ENCODE data around the gene MRPL22.
A peak's percentile ranks its signal among the peaks of the same experiment; 100 is the strongest.
"Not testable (repeated sequence)": the region's sequence is repeated elsewhere in the genome, so short reads cannot be mapped to it uniquely, and the experiment has no call there.

Gene MRPL22

DNA sequence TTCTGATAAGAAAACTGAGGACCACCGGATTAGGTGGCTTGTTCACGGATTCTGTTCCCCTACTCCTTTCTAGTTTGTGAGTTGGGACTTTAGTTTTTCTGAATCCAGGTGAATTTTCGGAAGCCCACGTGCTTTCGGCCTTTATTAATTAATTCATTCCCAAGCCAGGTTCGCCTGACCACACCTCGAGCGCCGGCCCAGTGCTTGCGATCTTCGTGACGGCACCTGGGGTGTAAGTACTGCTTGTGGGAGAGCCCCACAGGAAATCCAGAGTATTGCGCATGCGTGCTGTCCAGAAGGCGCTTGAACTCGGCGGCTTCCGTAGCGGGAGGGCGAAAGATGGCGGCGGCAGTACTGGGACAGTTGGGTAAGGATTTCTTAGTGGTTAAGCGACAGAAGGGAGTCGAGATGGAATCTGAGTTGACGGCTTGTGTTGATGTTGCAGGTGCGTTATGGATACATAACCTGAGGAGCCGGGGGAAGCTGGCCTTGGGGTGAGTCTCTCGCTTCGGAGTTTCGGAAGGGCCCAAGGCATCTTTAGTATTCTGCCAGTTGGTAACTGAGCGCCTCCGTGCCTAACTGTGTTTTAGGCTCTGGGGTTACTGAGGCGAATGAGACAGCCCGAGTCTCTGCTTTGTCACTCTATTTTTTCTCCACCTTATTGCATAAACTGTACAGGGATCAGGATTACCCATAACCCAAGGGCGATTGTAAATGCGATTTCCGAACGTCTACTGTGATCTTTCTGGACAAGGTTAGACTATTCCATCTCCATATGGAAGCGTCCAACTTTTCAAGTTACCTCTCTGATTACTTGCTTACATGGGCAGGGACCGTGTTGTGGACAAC lies at the start of gene MRPL22:
MRPL22 (plus strand) TSS at position 302 of the 849 bp plus-strand sequence; CDS start at position 340, 38 bp downstream.
- no peaks in the 10 kb centered on the region for H3K9me3 Mint-ChIP-seq
- peak within 1 kb of the TSS; percentile 93 to 96 for H3K4me3 Mint-ChIP-seq
- no peaks in the 10 kb centered on the region for H3K27me3 Mint-ChIP-seq
- peak; percentile 90 to 96 for DNase-seq
- H3K27ac Mint-ChIP-seq, result peak within 1 kb of the TSS; percentile 95 to 98
- ATAC-seq, result peak; percentile 75
- peaks cover 34% of the 10 kb centered on the region for H3K4me1 Mint-ChIP-seq

GRCh38 chr5:154892369-154892771 lies 48.5 kb upstream of the MRPL22 start:
- Mint-ChIP-seq H3K27me3 (no peaks in the 10 kb centered on the region), H3K27ac (no peak overlapping the region), H3K4me3 (no peak overlapping the region), H3K9me3 (peaks cover 8% of the 10 kb centered on the region in 2 donors), H3K4me1 (no peaks in the 10 kb centered on the region)
- DNase-seq (no peak), ATAC-seq (no peak)

DNA sequence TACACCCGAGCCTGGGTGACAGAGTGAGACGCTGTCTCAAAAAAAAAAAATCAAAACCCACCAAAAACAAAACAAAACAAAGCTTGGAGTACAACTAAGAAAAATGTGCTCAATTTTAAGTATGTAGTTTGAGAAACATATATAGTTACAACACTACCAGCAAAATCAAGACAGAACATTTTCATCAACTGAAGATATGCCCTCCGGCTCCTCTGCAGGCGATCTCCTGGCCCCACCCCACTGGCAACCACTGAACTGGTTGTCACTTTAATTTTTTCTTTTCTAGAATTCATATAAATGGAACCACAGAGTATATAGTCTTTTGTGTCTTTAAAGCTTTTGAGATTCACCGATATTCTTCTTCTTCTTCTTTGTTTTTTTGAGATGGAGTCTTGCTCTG lies 47.5 kb upstream of the MRPL22 start:
- no peak for DNase-seq
- H3K4me3 Mint-ChIP-seq, result no peak overlapping the region
- H3K9me3 Mint-ChIP-seq, result peaks cover under 1% of the 10 kb centered on the region in 2 donors
- H3K27ac Mint-ChIP-seq, result peak overlapping the region in 1 of 2 donors; percentile 54
- H3K27me3 Mint-ChIP-seq, result no peaks in the 10 kb centered on the region
- H3K4me1 Mint-ChIP-seq, result no peaks in the 10 kb centered on the region
- ATAC-seq, result no peak

DNA sequence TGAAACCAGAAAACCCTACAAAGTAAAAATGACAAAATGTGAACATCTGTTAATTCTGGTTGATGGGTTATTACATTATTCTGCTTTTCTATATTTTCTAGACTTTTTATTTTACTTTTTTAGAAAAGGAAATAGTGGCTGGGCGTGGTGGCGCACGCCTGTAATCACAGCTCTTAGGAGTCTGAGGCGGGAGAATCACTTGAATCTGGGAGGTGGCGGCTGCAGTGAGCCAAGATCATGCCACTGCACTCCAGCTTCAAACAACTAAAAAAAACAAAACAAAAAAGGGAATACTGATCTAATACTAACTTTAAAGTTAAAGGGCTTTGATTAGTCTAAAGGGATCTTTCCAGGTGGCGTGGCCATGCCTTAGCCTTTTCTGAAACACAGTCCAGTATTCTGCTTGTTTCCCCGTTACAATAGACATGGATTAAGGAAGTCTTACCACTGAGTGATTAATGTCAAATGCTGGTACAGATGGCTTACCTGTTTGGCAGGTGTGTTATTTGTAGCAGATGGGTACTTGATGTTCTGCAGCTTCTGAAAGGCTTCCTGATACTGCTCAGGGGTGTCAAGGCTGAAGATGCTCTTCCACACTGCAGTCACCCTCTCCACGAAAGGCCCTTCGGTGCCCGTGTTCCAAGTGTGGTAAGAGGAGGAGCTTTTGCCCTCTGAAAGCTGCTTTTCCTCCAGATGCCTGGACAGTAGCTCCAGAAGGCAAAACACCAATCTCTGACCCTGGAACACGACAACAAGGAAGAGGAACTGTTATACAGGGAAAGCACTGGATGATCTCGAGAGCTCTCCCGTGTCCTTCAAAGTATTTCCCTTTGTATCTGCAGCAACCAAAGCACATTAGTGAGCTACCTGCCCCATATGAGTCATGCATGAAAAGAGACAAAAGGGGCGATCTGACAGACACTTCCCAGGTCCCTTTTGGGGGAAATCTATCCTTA lies 45.0 kb upstream of the MRPL22 start:
- Mint-ChIP-seq H3K27me3 (no peaks in the 10 kb centered on the region), H3K27ac (no peak overlapping the region), H3K9me3 (no peaks in the 10 kb centered on the region), H3K4me3 (no peak overlapping the region), H3K4me1 (no peaks in the 10 kb centered on the region)
- ATAC-seq (no peak), DNase-seq (no peak)

DNA sequence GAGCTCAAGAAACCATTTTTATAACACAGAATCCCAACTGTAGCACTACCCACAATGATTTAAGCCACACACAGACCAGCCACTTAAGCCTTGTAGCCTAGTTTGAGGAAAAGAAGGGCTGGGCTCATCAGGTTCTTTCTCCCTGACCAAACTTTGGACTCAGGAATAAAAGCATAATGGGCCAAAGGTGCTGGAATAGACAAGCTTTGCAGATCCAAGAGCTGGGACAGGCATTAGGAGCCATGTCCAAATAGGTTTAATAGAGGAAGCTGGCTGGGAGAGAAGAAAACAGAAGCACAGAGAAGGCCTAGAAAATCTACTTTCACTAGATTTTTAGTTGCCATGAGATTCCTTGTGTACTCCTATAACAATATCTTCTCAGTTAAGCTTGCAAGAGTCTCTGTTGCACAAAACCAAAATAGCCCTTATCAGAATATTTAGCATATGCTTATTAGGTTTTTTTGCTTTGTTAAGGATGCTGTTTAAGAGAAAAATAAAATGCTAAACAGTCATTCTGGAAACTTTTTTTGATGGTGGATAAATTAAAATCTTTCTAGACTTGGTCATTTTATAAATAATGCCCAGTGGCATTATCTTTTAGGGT lies 44.2 kb upstream of the MRPL22 start:
- no peaks in the 10 kb centered on the region for H3K4me1 Mint-ChIP-seq

GRCh38 chr5:154898210-154898609 lies 42.7 kb upstream of the MRPL22 start:
- DNase-seq (no peak), ATAC-seq (no peak)
- no peak overlapping the region for H3K4me3 Mint-ChIP-seq
- no peaks in the 10 kb centered on the region for H3K9me3 Mint-ChIP-seq
- H3K4me1 Mint-ChIP-seq, result no peaks in the 10 kb centered on the region
- H3K27me3 Mint-ChIP-seq, result no peaks in the 10 kb centered on the region
- no peak overlapping the region for H3K27ac Mint-ChIP-seq

More for the DNA sequence above, 44.2 kb upstream of the MRPL22 start:
- no peak overlapping the region for H3K4me3 Mint-ChIP-seq
- H3K27me3 Mint-ChIP-seq, result no peaks in the 10 kb centered on the region
- H3K27ac Mint-ChIP-seq, result no peak overlapping the region
- no peak for ATAC-seq
- no peaks in the 10 kb centered on the region for H3K9me3 Mint-ChIP-seq
- no peak for DNase-seq

DNA sequence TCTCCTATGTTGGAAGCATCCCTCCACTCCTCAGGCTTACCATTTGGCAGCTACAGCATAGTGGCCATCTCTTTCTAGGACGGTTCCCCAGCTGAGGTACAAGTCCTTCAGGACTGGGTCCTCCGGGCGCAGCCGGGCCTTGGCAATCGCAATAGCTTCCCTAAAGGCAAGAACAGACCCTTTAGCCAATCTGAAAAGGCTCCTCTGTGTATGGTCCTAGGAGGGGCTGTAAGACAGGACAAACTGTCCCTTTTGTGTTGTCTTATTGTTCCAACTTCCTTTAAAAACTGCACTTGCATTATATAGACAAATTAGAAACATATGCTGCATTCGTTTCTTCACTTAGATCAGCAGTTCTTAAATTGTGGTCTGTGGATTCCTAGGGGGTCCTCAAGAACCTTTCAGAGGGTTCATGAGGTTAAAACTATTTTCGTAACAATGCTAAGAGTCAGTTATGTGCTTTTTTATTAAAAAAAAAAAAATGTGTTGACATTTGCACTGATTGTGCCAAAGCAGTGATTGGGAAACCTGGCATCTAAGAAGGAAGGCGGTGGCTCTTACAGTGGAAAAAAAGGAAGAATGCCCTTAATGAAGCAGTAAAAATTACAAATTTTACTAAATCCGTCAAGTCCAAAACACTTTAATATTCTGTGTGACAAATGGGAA lies 41.6 kb upstream of the MRPL22 start:
- Mint-ChIP-seq H3K4me3 (no peak overlapping the region), H3K27ac (no peak overlapping the region), H3K4me1 (no peaks in the 10 kb centered on the region), H3K9me3 (no peaks in the 10 kb centered on the region), H3K27me3 (no peaks in the 10 kb centered on the region)
- ATAC-seq (no peak), DNase-seq (no peak)

GRCh38 chr5:154900066-154900465 lies 40.8 kb upstream of the MRPL22 start:
- H3K9me3 Mint-ChIP-seq, result no peaks in the 10 kb centered on the region
- H3K27ac Mint-ChIP-seq, result no peak overlapping the region
- no peaks in the 10 kb centered on the region for H3K4me1 Mint-ChIP-seq
- H3K27me3 Mint-ChIP-seq, result no peaks in the 10 kb centered on the region
- DNase-seq, result no peak
- no peak overlapping the region for H3K4me3 Mint-ChIP-seq
- ATAC-seq, result no peak

DNA sequence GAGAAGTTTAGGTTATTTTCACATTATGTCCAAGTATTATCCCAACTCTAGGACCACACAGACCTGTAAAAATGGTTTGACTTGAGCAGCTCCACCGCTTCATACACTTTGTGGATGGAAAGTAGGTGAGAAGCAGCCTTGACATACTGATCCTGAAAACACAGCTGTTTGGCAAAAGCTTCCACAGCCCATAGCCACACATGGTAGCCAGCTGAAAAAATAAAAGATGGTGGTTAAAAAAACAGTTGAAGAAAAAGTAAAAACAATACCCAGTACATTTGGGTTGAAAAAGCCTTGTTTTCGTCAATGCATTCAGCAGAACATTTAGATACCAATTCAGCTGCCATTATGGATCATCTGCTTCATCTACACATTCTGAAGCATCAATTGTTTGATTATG lies 39.6 kb upstream of the MRPL22 start:
- H3K27me3 Mint-ChIP-seq, result no peaks in the 10 kb centered on the region
- no peaks in the 10 kb centered on the region for H3K9me3 Mint-ChIP-seq
- H3K4me3 Mint-ChIP-seq, result no peak overlapping the region
- no peaks in the 10 kb centered on the region for H3K4me1 Mint-ChIP-seq
- no peak for ATAC-seq
- DNase-seq, result no peak
- no peak overlapping the region for H3K27ac Mint-ChIP-seq

- Mint-ChIP-seq H3K4me3 (no peak overlapping the region), H3K9me3 (no peaks in the 10 kb centered on the region), H3K27ac (no peak overlapping the region), H3K27me3 (no peaks in the 10 kb centered on the region), H3K4me1 (no peaks in the 10 kb centered on the region)
- DNase-seq, result no peak
- no peak for ATAC-seq
These were observed 39.0 kb upstream of the MRPL22 start for GRCh38 chr5:154901913-154902312.

DNA sequence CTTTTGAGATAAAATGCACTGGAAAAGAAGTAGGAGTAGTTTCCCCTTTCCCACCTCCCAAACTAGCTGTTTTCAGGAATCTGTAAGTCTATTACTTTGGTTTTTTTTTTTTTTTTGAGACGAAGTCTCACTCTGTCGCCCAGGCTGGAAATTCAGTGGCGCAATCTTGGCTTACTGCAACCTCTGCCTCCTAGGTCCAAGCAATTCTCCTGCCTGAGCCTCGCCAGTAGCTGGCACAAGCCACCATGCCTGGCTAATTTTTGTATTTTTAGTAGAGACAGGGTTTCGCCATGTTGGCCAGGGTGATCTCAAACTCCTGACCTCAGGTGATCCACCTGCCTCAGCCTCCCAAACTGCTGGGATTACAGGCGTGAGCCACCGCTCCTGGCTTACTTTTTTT lies 35.3 kb upstream of the MRPL22 start:
- not testable (repeated sequence) for H3K4me1 Mint-ChIP-seq, H3K27me3 Mint-ChIP-seq, ATAC-seq, DNase-seq, H3K4me3 Mint-ChIP-seq, H3K9me3 Mint-ChIP-seq
- peak overlapping the region in 1 of 2 donors; percentile 95 for H3K27ac Mint-ChIP-seq

DNA sequence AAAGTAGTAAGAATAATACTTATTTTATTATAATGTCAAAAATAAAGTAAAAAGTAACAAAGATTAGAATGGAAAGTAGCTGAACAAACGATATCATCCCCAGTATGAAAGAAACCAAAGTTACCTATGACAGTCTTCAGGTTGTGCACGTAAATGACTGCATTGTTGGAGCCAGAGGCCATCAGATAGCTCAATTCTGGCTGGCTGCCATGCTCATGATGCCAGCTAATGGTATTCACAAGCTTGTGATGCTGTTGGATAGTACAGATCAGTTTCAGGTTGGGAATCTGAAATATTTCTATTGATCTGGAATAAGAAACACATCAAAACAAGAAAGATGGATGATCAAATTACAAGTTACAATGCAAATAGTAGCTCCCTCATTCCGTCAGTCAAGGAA lies 24.0 kb upstream of the MRPL22 start:
- Mint-ChIP-seq H3K4me3 (no peak overlapping the region), H3K27me3 (no peaks in the 10 kb centered on the region), H3K9me3 (no peaks in the 10 kb centered on the region), H3K4me1 (no peaks in the 10 kb centered on the region), H3K27ac (no peak overlapping the region)
- ATAC-seq (no peak), DNase-seq (no peak)

DNA sequence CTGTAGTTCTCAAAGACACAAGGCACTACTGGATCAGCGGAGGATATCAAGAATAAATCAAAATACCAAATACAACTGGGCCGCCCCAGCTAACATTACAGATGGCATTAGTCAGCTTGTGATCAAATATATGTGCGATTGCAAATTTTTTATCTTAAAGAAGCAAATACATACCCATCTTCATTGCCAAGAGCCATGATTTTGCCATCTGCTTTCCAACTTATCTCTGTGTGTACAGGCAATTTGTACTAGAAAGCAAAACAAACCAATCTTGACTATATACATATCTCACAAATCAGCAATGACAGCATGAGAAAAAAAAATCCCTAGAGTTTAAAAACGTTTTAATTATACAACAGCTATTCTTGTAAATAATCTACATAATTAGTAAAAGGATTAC lies 23.1 kb upstream of the MRPL22 start:
- Mint-ChIP-seq H3K4me3 (no peak overlapping the region), H3K4me1 (no peaks in the 10 kb centered on the region), H3K27ac (no peak overlapping the region), H3K27me3 (no peaks in the 10 kb centered on the region), H3K9me3 (no peaks in the 10 kb centered on the region)
- ATAC-seq (no peak), DNase-seq (no peak)

DNA sequence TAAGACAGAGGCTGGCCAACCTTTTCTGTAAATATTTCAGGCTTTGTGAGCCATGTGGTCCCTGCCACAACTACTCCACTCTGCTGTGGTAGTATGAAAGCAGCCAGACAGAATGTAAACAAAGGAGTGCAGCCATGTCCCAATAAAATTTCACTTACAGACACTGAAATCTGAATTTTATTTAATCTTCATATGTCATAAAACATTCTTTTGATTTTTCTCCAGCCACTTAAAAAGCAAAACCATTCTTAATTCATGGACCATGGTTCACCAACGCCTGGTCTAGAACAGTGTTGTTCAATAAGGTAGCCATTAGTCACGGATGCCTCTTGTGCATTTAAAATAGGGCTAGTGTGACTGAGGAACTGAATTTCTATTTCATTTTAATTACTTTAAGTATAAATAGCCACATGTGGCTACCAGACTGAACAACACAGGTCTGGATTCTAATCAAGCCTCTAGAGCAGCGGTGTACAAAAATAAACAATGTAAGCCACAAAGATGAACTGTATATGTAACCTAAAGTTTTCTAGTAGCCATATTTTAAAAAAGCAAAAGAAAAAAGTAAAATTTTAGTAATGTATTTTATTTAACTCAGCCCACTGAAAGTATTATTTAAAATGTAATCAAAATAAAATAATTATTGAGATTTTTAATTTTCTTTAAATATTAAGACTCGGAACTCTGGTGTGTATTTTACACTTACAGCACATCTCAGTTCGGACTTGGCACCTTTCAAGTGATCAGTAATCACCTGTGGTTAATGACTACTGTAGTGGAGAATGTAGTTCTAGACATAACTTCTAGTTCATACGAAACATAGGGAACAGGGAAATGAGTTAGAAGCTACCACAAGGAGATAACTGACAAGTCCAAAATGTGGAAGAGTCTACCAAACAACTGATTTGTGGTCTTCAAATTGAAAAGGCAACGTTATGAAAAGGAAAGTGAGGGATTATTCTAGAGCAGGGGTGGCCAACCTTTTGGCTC lies 17.1 kb upstream of the MRPL22 start:
- Mint-ChIP-seq H3K9me3 (no peaks in the 10 kb centered on the region), H3K4me1 (no peaks in the 10 kb centered on the region), H3K27me3 (no peaks in the 10 kb centered on the region), H3K4me3 (no peak overlapping the region), H3K27ac (no peak overlapping the region)
- ATAC-seq, result no peak
- no peak for DNase-seq

Data from stimulated activated naive CD8-positive, alpha-beta T cell treated with anti-CD3 and anti-CD28 coated beads, Interleukin-15, amount 100 ng/mL, for 72 hours (primary cell).